ENCODE results near the gene RET. TPM values are rescaled to one million over a fixed set of nuclear protein-coding genes. Genes with fewer than 3 reads are reported as not detected.

RET gene
- total RNA-seq, 4 donors from 2014 or later = 0.23 to 2.1 (median 0.78) TPM

GRCh38 chr10:43058716-43059335 is 18.0 kb upstream of the RET start:
- Histone ChIP-seq H3K36me3 (no peaks in the 10 kb centered on the region), H3K4me1 (no peaks in the 10 kb centered on the region), H3K27me3 (peaks cover 20% of the 10 kb centered on the region), H3K27ac (no peak overlapping the region), H3K4me3 (no peak overlapping the region), H3K9me3 (no peaks in the 10 kb centered on the region)
- no peak for DNase-seq (ENCODE audit: low spot score in 2 of 2)
- TF ChIP-seq POLR2A (IDR thresholded peaks at IDR 0.05) (no peak), CTCF (IDR thresholded peaks at IDR 0.05) (no peak), POLR2AphosphoS5 (IDR thresholded peaks at IDR 0.05) (no peak), EP300 (IDR thresholded peaks at IDR 0.05) (no peak)
- WGBS = 94% methylated on average over 13 of the region's 13 CpGs

- H3K4me1 ChIP-seq = no peaks in the 10 kb centered on the region
- H3K9me3 ChIP-seq = no peaks in the 10 kb centered on the region
- no peaks in the 10 kb centered on the region for H3K36me3 ChIP-seq
- no peak for DNase-seq (ENCODE audit: low spot score in 2 of 2)
- H3K4me3 ChIP-seq = no peak overlapping the region
- H3K27ac ChIP-seq = no peak overlapping the region
- peaks cover 20% of the 10 kb centered on the region for H3K27me3 ChIP-seq
- 74% methylated on average over 6 of the region's 6 CpGs for WGBS
- no peak for TF ChIP-seq CTCF (IDR thresholded peaks at IDR 0.05)
- no peak for TF ChIP-seq POLR2A (IDR thresholded peaks at IDR 0.05)
- TF ChIP-seq POLR2AphosphoS5 (IDR thresholded peaks at IDR 0.05) = no peak
- TF ChIP-seq EP300 (IDR thresholded peaks at IDR 0.05) = no peak
These were observed 17.5 kb upstream of the RET start for GRCh38 chr10:43059336-43059720.

- no peaks in the 10 kb centered on the region for H3K9me3 ChIP-seq
- H3K4me1 ChIP-seq = no peaks in the 10 kb centered on the region
- no peaks in the 10 kb centered on the region for H3K36me3 ChIP-seq
- H3K27me3 ChIP-seq = peaks cover 20% of the 10 kb centered on the region
- no peak for DNase-seq (ENCODE audit: low spot score in 2 of 2)
- TF ChIP-seq CTCF (IDR thresholded peaks at IDR 0.05) (no peak), EP300 (IDR thresholded peaks at IDR 0.05) (no peak), POLR2AphosphoS5 (IDR thresholded peaks at IDR 0.05) (no peak)
- WGBS = 62% methylated on average over 7 of the region's 7 CpGs
- H3K4me3 ChIP-seq = no peak overlapping the region
- H3K27ac ChIP-seq = no peak overlapping the region
These were observed 17.0 kb upstream of the RET start for GRCh38 chr10:43059828-43060227.

GRCh38 chr10:43060291-43060690 is 16.6 kb upstream of the RET start:
- no peaks in the 10 kb centered on the region for H3K36me3 ChIP-seq
- no peak for DNase-seq (ENCODE audit: low spot score in 2 of 2)
- peaks cover 20% of the 10 kb centered on the region for H3K27me3 ChIP-seq
- 33% methylated on average over 2 of the region's 6 CpGs for WGBS
- TF ChIP-seq CTCF (IDR thresholded peaks at IDR 0.05) (no peak), POLR2A (IDR thresholded peaks at IDR 0.05) (no peak), EP300 (IDR thresholded peaks at IDR 0.05) (no peak), POLR2AphosphoS5 (IDR thresholded peaks at IDR 0.05) (no peak)
- no peaks in the 10 kb centered on the region for H3K4me1 ChIP-seq
- H3K27ac ChIP-seq = no peak overlapping the region
- H3K9me3 ChIP-seq = no peaks in the 10 kb centered on the region
- no peak overlapping the region for H3K4me3 ChIP-seq

- H3K27me3 ChIP-seq = peaks cover 20% of the 10 kb centered on the region
- TF ChIP-seq CTCF (IDR thresholded peaks at IDR 0.05) = no peak
- no peak for TF ChIP-seq POLR2AphosphoS5 (IDR thresholded peaks at IDR 0.05)
- TF ChIP-seq EP300 (IDR thresholded peaks at IDR 0.05) = no peak
- no peak for TF ChIP-seq POLR2A (IDR thresholded peaks at IDR 0.05)
- 80% methylated on average over 1 of the region's 8 CpGs for WGBS
- no peak overlapping the region for H3K27ac ChIP-seq
- H3K4me1 ChIP-seq = no peaks in the 10 kb centered on the region
- no peaks in the 10 kb centered on the region for H3K36me3 ChIP-seq
- no peaks in the 10 kb centered on the region for H3K9me3 ChIP-seq
- H3K4me3 ChIP-seq = no peak overlapping the region
- no peak for DNase-seq (ENCODE audit: low spot score in 2 of 2)
These were observed 15.5 kb upstream of the RET start for GRCh38 chr10:43061331-43061730.
